HCT116 (cell line): ENCODE results near the gene GRIN2A. TPM values are rescaled to one million over a fixed set of nuclear protein-coding genes. Genes with fewer than 3 reads are reported as not detected.

ENCODE experiments used
- ATAC-seq: fragments of 200-7000 bp; cut with Tn5 transposase; 2 replicates; pipeline ENCODE4 v1.9.1; 2020; ENCODE audit warnings: mild to moderate bottlenecking, moderate library complexity
- BruUV-seq: library from RNA; stranded (reverse); fragments of 400-500 nt; replicated peaks from 2 replicates; lab custom pipeline; 2021; lab: Mats Ljungman, UMichigan
- CTCF ChIA-PET: fragments of 300-600 bp; sonication (Branson Sonifier 250); formaldehyde crosslinking; loops from one replicate; lab custom pipeline; 2021; ENCODE audit warnings: antibody characterized with exemption; lab: Charles Lee
- POLR2A ChIA-PET: fragments of 300-600, 350-600 bp; sonication (Branson Sonifier 250); formaldehyde crosslinking; loops from one replicate; lab custom pipeline; 2021; ENCODE audit warnings: antibody characterized with exemption; lab: Charles Lee
- RAD21 ChIA-PET, 2 experiments: fragments of 300-600 bp; sonication (Branson Sonifier 250); formaldehyde crosslinking; loops; one replicate each; lab custom pipeline; 2023; ENCODE audit warnings: low total read pairs in 2 of 2; ENCODE audit not compliant: uncharacterized antibody in 2 of 2, unreplicated experiment in 2 of 2, low non-redundant PET in 1 of 2; lab: Charles Lee
- DNase-seq: peaks from one replicate; pipeline ENCODE4 v3.0.0-alpha.2; 2010; ENCODE audit warnings: low read depth, low spot score
- H2AFZ ChIP-seq: fragments of 200-600 bp; shearing (Covaris generic), sonication (generic); 2 replicates; pipeline ENCODE4 v1.6.1; 2017; ENCODE audit warnings: low read depth, mixed run types, mixed read lengths, antibody characterized with exemption, low read length; ENCODE audit not compliant: poor library complexity, severe bottlenecking
- H3K27ac ChIP-seq: 2 replicates; pipeline ENCODE4 v1.5.1; 2012; ENCODE audit warnings: low read depth, low read length
- H3K27me3 ChIP-seq: fragments of 200-600 bp; sonication (generic); 2 replicates; pipeline ENCODE4 v1.6.1; 2016; ENCODE audit warnings: mixed run types, low read length, mixed read lengths; ENCODE audit not compliant: insufficient read depth
- H3K36me3 ChIP-seq, 2 experiments: fragments of 200-500 bp in 1 of 2; fragments of 200-600 bp in 1 of 2; sonication (Bioruptor generic) in 1 of 2; sonication (generic) in 1 of 2; 2 replicates each; pipeline versions ENCODE4 v1.5.1 to v1.6.1; 2014 to 2016; ENCODE audit warnings: low read length in 2 of 2, inconsistent platforms in 1 of 2, mixed read lengths in 1 of 2, mixed run types in 1 of 2; ENCODE audit not compliant: insufficient read depth in 2 of 2, control insufficient read depth in 1 of 2
- H3K4me1 ChIP-seq, 2 experiments: fragments of 200-600 bp in 1 of 2; sonication (generic) in 1 of 2; 2 replicates each; pipeline versions ENCODE4 v1.5.1 to v1.6.1; 2012 to 2017; ENCODE audit warnings: low read length in 2 of 2, inconsistent platforms in 1 of 2, mild to moderate bottlenecking in 1 of 2, mixed read lengths in 1 of 2, mixed run types in 1 of 2, moderate library complexity in 1 of 2; ENCODE audit not compliant: insufficient read depth in 2 of 2, control insufficient read depth in 1 of 2
- H3K4me2 ChIP-seq: fragments of 200-600 bp; sonication (generic); 2 replicates; pipeline ENCODE4 v1.6.1; 2017; ENCODE audit warnings: mixed run types, low read length, mixed read lengths
- H3K4me3 ChIP-seq, 2 experiments: fragments of 200-600 bp in 1 of 2; sonication (generic) in 1 of 2; replicated peaks in 1 of 2; 2 replicates each; pipeline ENCODE4 v1.5.1; 2011 to 2016; ENCODE audit warnings: low read length in 2 of 2, control low read depth in 1 of 2, low read depth in 1 of 2, mild to moderate bottlenecking in 1 of 2, mixed read lengths in 1 of 2, mixed run types in 1 of 2
- H3K79me2 ChIP-seq: fragments of 200-600 bp; sonication (generic); 2 replicates; pipeline ENCODE4 v1.6.1; 2017; ENCODE audit warnings: mild to moderate bottlenecking, mixed run types, low read length, moderate library complexity, mixed read lengths; ENCODE audit not compliant: insufficient read depth
- H3K9ac ChIP-seq: fragments of 200-600 bp; sonication (generic); 2 replicates; pipeline ENCODE4 v1.6.1; 2016; ENCODE audit warnings: low read length, mixed read lengths
- H3K9me2 ChIP-seq: fragments of 200-600 bp; sonication (generic), shearing (Covaris generic); 2 replicates; pipeline ENCODE4 v1.6.1; 2017; ENCODE audit warnings: mixed run types, mild to moderate bottlenecking, moderate library complexity; ENCODE audit not compliant: insufficient read depth
- H3K9me3 ChIP-seq, 2 experiments: fragments of 200-500 bp in 1 of 2; fragments of 200-600 bp in 1 of 2; sonication (Bioruptor generic) in 1 of 2; sonication (generic) in 1 of 2; 2 replicates each; pipeline ENCODE4 v1.6.1; 2014 to 2017; ENCODE audit warnings: low read length in 2 of 2, mixed read lengths in 2 of 2, inconsistent platforms in 1 of 2, low read depth in 1 of 2, mild to moderate bottlenecking in 1 of 2, mixed run types in 1 of 2, moderate library complexity in 1 of 2; ENCODE audit not compliant: control insufficient read depth in 1 of 2, insufficient read depth in 1 of 2
- H4K20me1 ChIP-seq: fragments of 200-600 bp; sonication (generic), shearing (Covaris generic); 2 replicates; pipeline ENCODE4 v1.6.1; 2017; ENCODE audit warnings: mixed run types, mild to moderate bottlenecking, moderate library complexity; ENCODE audit not compliant: insufficient read depth
- EZH2 ChIP-seq: fragments of 200-600 bp; sonication (generic); IDR thresholded peaks from 2 replicates; pipeline ENCODE4 v1.6.1; 2017; ENCODE audit warnings: antibody characterized with exemption, mixed run types
- EZH2phosphoT487 ChIP-seq: fragments of 200-600 bp; IDR thresholded peaks from 2 replicates; pipeline ENCODE4 v1.6.1; 2018; ENCODE audit warnings: antibody characterized with exemption, borderline replicate concordance
- FOSL1 ChIP-seq: IDR thresholded peaks from 2 replicates; pipeline ENCODE4 v1.6.1; 2012; ENCODE audit warnings: low read depth
- RAD21 ChIP-seq: IDR thresholded peaks from 2 replicates; pipeline ENCODE4 v1.6.1; 2012; ENCODE audit warnings: low read depth, mild to moderate bottlenecking
- SIN3A ChIP-seq: IDR thresholded peaks from 2 replicates; pipeline ENCODE4 v1.6.1; 2012; ENCODE audit warnings: low read depth
- SP1 ChIP-seq: IDR thresholded peaks from 2 replicates; pipeline ENCODE4 v1.6.1; 2012; ENCODE audit warnings: low read depth
- ZBTB33 ChIP-seq: IDR thresholded peaks from 2 replicates; pipeline ENCODE4 v1.6.1; 2011; ENCODE audit warnings: mild to moderate bottlenecking, low read length, moderate library complexity; ENCODE audit not compliant: insufficient replicate concordance; ENCODE audit errors: extremely low read depth
- ZNF274 ChIP-seq: fragments of 200-500 bp; sonication (Bioruptor generic); IDR thresholded peaks from 2 replicates; pipeline ENCODE4 v1.6.1; 2014; ENCODE audit warnings: mild to moderate bottlenecking, low read depth, low read length, inconsistent platforms
- intact Hi-C: fragments of 100-400 bp; cut with micrococcal nuclease; formaldehyde crosslinking; loops from 2 replicates; pipeline ENCODE4 v1.10.0; 2022
- total RNA-seq: library from RNA; stranded (reverse); gene quantifications from one replicate; pipeline ENCODE4 v1.2.1, GENCODE V29; 2021; ENCODE audit not compliant: unreplicated experiment

Gene GRIN2A
- total RNA-seq, 1 experiment from 2014 or later = 0.02 TPM

DNA sequence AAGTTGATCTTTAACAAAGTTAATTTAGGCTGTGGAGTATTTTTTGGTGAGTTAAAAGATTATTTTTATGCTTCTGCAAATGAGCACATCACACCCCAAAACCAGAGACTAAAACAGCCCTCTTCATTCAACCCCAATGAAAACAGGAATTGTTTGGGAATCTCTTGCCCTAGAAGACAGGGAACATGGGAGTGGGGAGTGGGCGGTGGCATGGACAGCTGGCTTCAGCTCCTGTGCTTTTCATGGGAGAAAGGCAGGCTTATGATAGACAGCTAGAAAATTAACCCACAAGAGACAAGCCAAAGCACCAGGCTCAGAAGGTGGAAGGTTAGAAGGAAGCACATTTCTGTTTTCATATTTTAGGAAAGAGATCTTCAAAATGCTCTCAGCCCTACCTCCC lies 19.2 kb downstream of the GRIN2A start:
- CTCF ChIA-PET = no interaction called here

GRCh38 chr16:10156099-10156498 lies 26.1 kb downstream of the GRIN2A start:
- RAD21 ChIA-PET = no interaction called here
- POLR2A ChIA-PET = no interaction called here
- TF ChIP-seq ZBTB33 (no peak), SP1 (no peak), ZNF274 (no peak), SIN3A (no peak), EZH2phosphoT487 (no peak), FOSL1 (no peak), RAD21 (no peak), EZH2 (no peak)
- H3K9me3 ChIP-seq = no peaks in the 10 kb centered on the region
- H3K36me3 ChIP-seq = no peaks in the 10 kb centered on the region
- DNase-seq (no peak), ATAC-seq (no peak)
- H3K9me2 ChIP-seq = no peaks in the 10 kb centered on the region
- no peak overlapping the region for H2AFZ ChIP-seq
- no peak overlapping the region for H3K9ac ChIP-seq
- no TSS peak for BruUV-seq
- no peaks in the 10 kb centered on the region for H3K4me1 ChIP-seq
- no peak overlapping the region for H3K27ac ChIP-seq
- H3K79me2 ChIP-seq = no peaks in the 10 kb centered on the region
- CTCF ChIA-PET = no interaction called here
- H3K4me2 ChIP-seq = no peak overlapping the region
- H3K27me3 ChIP-seq = peaks cover 18% of the 10 kb centered on the region; the same call in 1 of the 2 replicates
- intact Hi-C loops = no loop called here
- no peak overlapping the region for H3K4me3 ChIP-seq
- H4K20me1 ChIP-seq = no peaks in the 10 kb centered on the region

More for the DNA sequence above, 19.2 kb downstream of the GRIN2A start:
- H3K4me1 ChIP-seq = no peaks in the 10 kb centered on the region
- BruUV-seq = no TSS peak
- intact Hi-C loops = no loop called here
- H3K9me2 ChIP-seq = no peaks in the 10 kb centered on the region
- no peak overlapping the region for H3K27ac ChIP-seq
- H3K27me3 ChIP-seq = peaks cover 71% of the 10 kb centered on the region
- H3K79me2 ChIP-seq = no peaks in the 10 kb centered on the region
- DNase-seq = no peak
- no peak overlapping the region for H3K9ac ChIP-seq
- no peaks in the 10 kb centered on the region for H4K20me1 ChIP-seq
- no peaks in the 10 kb centered on the region for H3K9me3 ChIP-seq
- ChIA-PET RAD21 (no interaction called here), POLR2A (no interaction called here)
- no peak overlapping the region for H2AFZ ChIP-seq
- TF ChIP-seq FOSL1 (no peak), SIN3A (no peak)
- no peaks in the 10 kb centered on the region for H3K36me3 ChIP-seq
- ATAC-seq = no peak
- no peak overlapping the region for H3K4me2 ChIP-seq
- no peak overlapping the region for H3K4me3 ChIP-seq
